SH-SY5Y (cell line): ENCODE results near the gene NSMCE1.

Experiments
- GATA2 ChIP-seq: IDR thresholded peaks from 2 replicates; pipeline ENCODE4 v1.6.1; 2011; ENCODE audit warnings: mild to moderate bottlenecking, low read depth, low read length
- GATA3 ChIP-seq: IDR thresholded peaks from 2 replicates; pipeline ENCODE4 v1.6.1; 2011; ENCODE audit warnings: low read depth, mild to moderate bottlenecking, low read length, moderate library complexity

GRCh38 chr16:27228045-27228444 lies 40.5 kb downstream of the NSMCE1 start:
- TF ChIP-seq GATA2 (no peak), GATA3 (no peak)
